Caco-2 (cell line): ENCODE results near the gene ELOA2. TPM values are rescaled to one million over a fixed set of nuclear protein-coding genes. Genes with fewer than 3 reads are reported as not detected.

Experiments used
- BruUV-seq: library from RNA; stranded (reverse); fragments of 400-500 nt; replicated peaks from 2 replicates; lab custom pipeline; 2021; lab: Mats Ljungman, UMichigan
- CTCF ChIA-PET: fragments of 300-600 bp; sonication (Branson Sonifier 250); formaldehyde crosslinking; loops from one replicate; lab custom pipeline; 2022; ENCODE audit warnings: antibody characterized with exemption; lab: Charles Lee
- POLR2A ChIA-PET: fragments of 300-600 bp; sonication (Branson Sonifier 250); formaldehyde crosslinking; loops from one replicate; lab custom pipeline; 2022; ENCODE audit warnings: antibody characterized with exemption; lab: Charles Lee
- DNase-seq, 2 experiments: peaks; one replicate each; pipeline versions ENCODE4 v3.0.0 to v3.0.0-alpha.2; 2020 to 2022
- H3K27me3 ChIP-seq: replicated peaks from 2 replicates; pipeline ENCODE4 v1.6.0; 2011; ENCODE audit warnings: low read length; ENCODE audit not compliant: control insufficient read depth, insufficient read depth
- H3K36me3 ChIP-seq: 2 replicates; pipeline ENCODE4 v1.5.1; 2011; ENCODE audit warnings: low read length; ENCODE audit not compliant: control insufficient read depth, insufficient read depth
- H3K4me1 ChIP-seq: fragments of 250-450 bp; sonication (Bioruptor Pico); 2 replicates; pipeline ENCODE4 v1.5.1; 2020; ENCODE audit warnings: mild to moderate bottlenecking
- H3K4me3 ChIP-seq: 2 replicates; pipeline ENCODE4 v1.5.1; 2011; ENCODE audit warnings: low read depth, mild to moderate bottlenecking, control low read depth, low read length
- H3K9me3 ChIP-seq: fragments of 250-450 bp; sonication (Bioruptor Pico); 2 replicates; pipeline ENCODE4 v1.5.1; 2020; ENCODE audit warnings: mild to moderate bottlenecking, moderate library complexity
- H3K27ac Mint-ChIP-seq: one replicate; pipeline ENCODE4 v1.8.0; 2022; ENCODE audit warnings: mixed read lengths; ENCODE audit not compliant: unreplicated experiment
- H3K27me3 Mint-ChIP-seq: one replicate; pipeline ENCODE4 v1.8.0; 2022; ENCODE audit warnings: mixed read lengths; ENCODE audit not compliant: insufficient read depth, unreplicated experiment
- H3K36me3 Mint-ChIP-seq: one replicate; pipeline ENCODE4 v1.8.0; 2022; ENCODE audit warnings: mild to moderate bottlenecking, mixed read lengths; ENCODE audit not compliant: insufficient read depth, unreplicated experiment
- H3K4me1 Mint-ChIP-seq: one replicate; pipeline ENCODE4 v1.8.0; 2022; ENCODE audit warnings: low read depth, mixed read lengths; ENCODE audit not compliant: unreplicated experiment
- H3K4me3 Mint-ChIP-seq: one replicate; pipeline ENCODE4 v1.8.0; 2022; ENCODE audit warnings: mild to moderate bottlenecking, moderate library complexity, mixed read lengths; ENCODE audit not compliant: unreplicated experiment
- H3K9me3 Mint-ChIP-seq: one replicate; pipeline ENCODE4 v1.8.0; 2022; ENCODE audit warnings: mixed read lengths; ENCODE audit not compliant: unreplicated experiment
- CTCF ChIP-seq, 2 experiments: fragments of 200-600 bp in 1 of 2; IDR thresholded peaks; 1 replicate in 1 of 2; 2 replicates in 1 of 2; pipeline versions ENCODE4 v1.5.1 to v1.8.0; 2011 to 2022; ENCODE audit warnings: antibody characterized with exemption in 1 of 2, control low read depth in 1 of 2, inconsistent platforms in 1 of 2, low read depth in 1 of 2, low read length in 1 of 2, mild to moderate bottlenecking in 1 of 2, moderate library complexity in 1 of 2; ENCODE audit not compliant: insufficient read depth in 1 of 2, severe bottlenecking in 1 of 2, unreplicated experiment in 1 of 2
- intact Hi-C: fragments of 100-400 bp; cut with micrococcal nuclease; formaldehyde crosslinking; loops from one replicate; pipeline ENCODE4 v1.10.0; 2022; ENCODE audit not compliant: unreplicated experiment
- total RNA-seq: library from RNA; stranded (reverse); gene quantifications from 2 replicates; pipeline ENCODE4 v1.2.3, GENCODE V29; 2022

ELOA2 gene
- total RNA-seq, 1 experiment from 2014 or later, result not detected

- no peak for TF ChIP-seq CTCF (IDR thresholded peaks at IDR 0.05; ENCODE audit: insufficient read depth in 1 of 2, low read depth in 1 of 2, low read length in 1 of 2, severe bottlenecking in 1 of 2, unreplicated experiment in 1 of 2)
- intact Hi-C loops, result no loop called here
- H3K27me3 ChIP-seq, result no peaks in the 10 kb centered on the region
- Mint-ChIP-seq H3K4me3 (no peak overlapping the region), H3K4me1 (no peaks in the 10 kb centered on the region), H3K27ac (no peak overlapping the region), H3K27me3 (peaks cover 5% of the 10 kb centered on the region), H3K36me3 (no peaks in the 10 kb centered on the region), H3K9me3 (no peaks in the 10 kb centered on the region)
- CTCF ChIA-PET, result no interaction called here
- DNase-seq, result no peak
- H3K4me1 ChIP-seq, result no peaks in the 10 kb centered on the region
- no TSS peak for BruUV-seq
- H3K4me3 ChIP-seq, result no peak overlapping the region
- H3K36me3 ChIP-seq, result no peaks in the 10 kb centered on the region
- no peaks in the 10 kb centered on the region for H3K9me3 ChIP-seq
- POLR2A ChIA-PET, result no interaction called here
These were observed 27.7 kb upstream of the ELOA2 start for GRCh38 chr18:47063096-47063495.

GRCh38 chr18:47062471-47062870 lies 27.1 kb upstream of the ELOA2 start:
- no peaks in the 10 kb centered on the region for H3K36me3 ChIP-seq
- no peak for DNase-seq
- Mint-ChIP-seq H3K9me3 (no peaks in the 10 kb centered on the region), H3K27ac (no peak overlapping the region), H3K36me3 (no peaks in the 10 kb centered on the region), H3K27me3 (peaks cover 5% of the 10 kb centered on the region), H3K4me1 (no peaks in the 10 kb centered on the region), H3K4me3 (no peak overlapping the region)
- BruUV-seq, result no TSS peak
- no peaks in the 10 kb centered on the region for H3K27me3 ChIP-seq
- CTCF ChIA-PET, result no interaction called here
- no peak for TF ChIP-seq CTCF (IDR thresholded peaks at IDR 0.05; ENCODE audit: insufficient read depth in 1 of 2, low read depth in 1 of 2, low read length in 1 of 2, severe bottlenecking in 1 of 2, unreplicated experiment in 1 of 2)
- H3K4me1 ChIP-seq, result no peaks in the 10 kb centered on the region
- intact Hi-C loops, result no loop called here
- H3K9me3 ChIP-seq, result no peaks in the 10 kb centered on the region
- POLR2A ChIA-PET, result no interaction called here
- no peak overlapping the region for H3K4me3 ChIP-seq

GRCh38 chr18:47054369-47054768 lies 18.9 kb upstream of the ELOA2 start:
- Histone ChIP-seq H3K36me3 (no peaks in the 10 kb centered on the region), H3K4me1 (no peaks in the 10 kb centered on the region), H3K9me3 (no peaks in the 10 kb centered on the region), H3K27me3 (no peaks in the 10 kb centered on the region), H3K4me3 (no peak overlapping the region)
- CTCF ChIA-PET, result no interaction called here
- no peak for DNase-seq
- POLR2A ChIA-PET, result no interaction called here
- no peak overlapping the region for H3K4me3 Mint-ChIP-seq
- intact Hi-C loops, result no loop called here
- no peaks in the 10 kb centered on the region for H3K36me3 Mint-ChIP-seq
- H3K27me3 Mint-ChIP-seq, result peaks cover 6% of the 10 kb centered on the region
- H3K9me3 Mint-ChIP-seq, result no peaks in the 10 kb centered on the region
- no TSS peak for BruUV-seq
- no peak for TF ChIP-seq CTCF (IDR thresholded peaks at IDR 0.05; ENCODE audit: insufficient read depth in 1 of 2, low read depth in 1 of 2, low read length in 1 of 2, severe bottlenecking in 1 of 2, unreplicated experiment in 1 of 2)
- H3K27ac Mint-ChIP-seq, result no peak overlapping the region
- no peaks in the 10 kb centered on the region for H3K4me1 Mint-ChIP-seq
